Measurements from ENCODE around the gene MTUS2. TPM values are rescaled to one million over a fixed set of nuclear protein-coding genes. Genes with fewer than 3 reads are reported as not detected.

MTUS2 gene
- total RNA-seq, 1 experiment from 2014 or later, result 0.35 TPM

- Histone ChIP-seq H3K18ac (ENCODE audit: insufficient read length, low read depth, low read length) (no peak overlapping the region), H3K23ac (ENCODE audit: insufficient read length, low read depth, low read length) (no peak overlapping the region), H3K4ac (ENCODE audit: low read depth, low read length) (no peak overlapping the region), H2BK12ac (ENCODE audit: insufficient read length, low read depth, low read length) (no peak overlapping the region), H2BK5ac (ENCODE audit: insufficient read length, low read length) (no peak overlapping the region), H2AFZ (ENCODE audit: low read length) (no peak overlapping the region), H3K79me1 (ENCODE audit: insufficient read depth, low read depth, low read length, poor library complexity, severe bottlenecking) (no peaks in the 10 kb centered on the region), H4K5ac (ENCODE audit: insufficient read length, low read depth, low read length) (no peak overlapping the region), H2BK15ac (ENCODE audit: low read depth, low read length) (no peak overlapping the region), H4K91ac (ENCODE audit: insufficient read length, low read depth, low read length) (no peak overlapping the region), H4K20me1 (ENCODE audit: control insufficient read depth, insufficient read depth, insufficient read length) (no peaks in the 10 kb centered on the region), H3T11ph (ENCODE audit: low read length) (no peak overlapping the region), H3K27me3 (ENCODE audit: insufficient read depth, low read length) (no peaks in the 10 kb centered on the region), H3K9me3 (ENCODE audit: control insufficient read depth, low read depth, low read length) (no peaks in the 10 kb centered on the region), H3K79me2 (ENCODE audit: insufficient read depth, low read length) (no peaks in the 10 kb centered on the region), H3K23me2 (ENCODE audit: insufficient read length, low read depth, low read length, poor library complexity, severe bottlenecking) (no peaks in the 10 kb centered on the region), H2AK5ac (ENCODE audit: insufficient read length, low read length) (no peak overlapping the region), H3K9ac (ENCODE audit: extremely low read depth, insufficient read length, low read length) (no peak overlapping the region), H2BK20ac (ENCODE audit: low read depth, low read length, poor library complexity, severe bottlenecking) (no peak overlapping the region), H2BK120ac (ENCODE audit: low read depth, low read length, poor library complexity, severe bottlenecking) (no peak overlapping the region), H3K4me2 (ENCODE audit: insufficient read depth, insufficient read length, low read length) (no peak overlapping the region), H3K27ac (ENCODE audit: insufficient read length, low read depth, low read length) (no peak overlapping the region), H3K4me1 (ENCODE audit: insufficient read depth, low read length) (no peaks in the 10 kb centered on the region), H3K56ac (ENCODE audit: insufficient read length, low read depth, low read length) (no peak overlapping the region), H4K8ac (replicated peaks; ENCODE audit: insufficient read length, low read depth, low read length) (no peak overlapping the region), H3K14ac (ENCODE audit: insufficient read depth, low read length) (no peak overlapping the region)
- H3K4me1 Mint-ChIP-seq, result no peaks in the 10 kb centered on the region
- no CpG with 5 or more reads among the region's 4 CpGs for WGBS (ENCODE audit: extremely low coverage, insufficient read length, low lambda C conversion rate)
- no peak for DNase-seq
- no peak overlapping the region for H3K4me3 Mint-ChIP-seq
- peaks cover 1 to 5% of the 10 kb centered on the region in 2 experiments; a peak in 4 of 5 replicates for H3K9me3 Mint-ChIP-seq
- H3K27me3 Mint-ChIP-seq (ENCODE audit: low read depth), result peaks cover 1% of the 10 kb centered on the region; the same call in 1 of the 2 replicates
- TF ChIP-seq CTCF (conservative IDR thresholded peaks at IDR 0.05), result no peak
- peaks cover 0 to 3% (median 1%) of the 10 kb centered on the region in 3 experiments; a peak in 3 of 7 replicates for H3K36me3 Mint-ChIP-seq (ENCODE audit: insufficient read depth in 1 of 3, low read depth in 3 of 3)
- H3K27ac Mint-ChIP-seq, result no peak overlapping the region
Measured at GRCh38 chr13:29131881-29132668, 311.9 kb downstream of the MTUS2 start.

Measured in H9 (cell line).